HFFc6 (cell line): ENCODE results near the gene CACNA2D2. TPM values are rescaled to one million over a fixed set of nuclear protein-coding genes. Genes with fewer than 3 reads are reported as not detected.

Source experiments
- DNase-seq: peaks from one replicate; pipeline ENCODE4 v3.0.0-alpha.2; 2018
- H3K27ac Mint-ChIP-seq: 2 replicates; pipeline ENCODE4 v1.8.0; 2020; ENCODE audit warnings: mild to moderate bottlenecking, mixed read lengths
- H3K27me3 Mint-ChIP-seq: 2 replicates; pipeline ENCODE4 v1.8.0; 2021; ENCODE audit warnings: mild to moderate bottlenecking, moderate library complexity, mixed read lengths; ENCODE audit not compliant: insufficient read depth
- H3K36me3 Mint-ChIP-seq: 2 replicates; pipeline ENCODE4 v1.8.0; 2021; ENCODE audit warnings: low read depth, mixed read lengths
- H3K4me1 Mint-ChIP-seq: 2 replicates; pipeline ENCODE4 v1.8.0; 2020; ENCODE audit warnings: low read depth, mixed read lengths
- H3K4me3 Mint-ChIP-seq: 2 replicates; pipeline ENCODE4 v1.8.0; 2020; ENCODE audit warnings: mild to moderate bottlenecking, moderate library complexity, mixed read lengths
- H3K9me3 Mint-ChIP-seq: 2 replicates; pipeline ENCODE4 v1.8.0; 2020; ENCODE audit warnings: mild to moderate bottlenecking, mixed read lengths
- total RNA-seq, 6 experiments: library from RNA; stranded (reverse); fragmentation: NEBNext Ultra II Directional; extraction: Animal tissue kit (Norgen Biotek cat#: 25700); gene quantifications; 2 replicates in 1 of 6; 3 replicates in 5 of 6; pipeline ENCODE4 v1.2.3, GENCODE V29; 2021
- TF ChIP-seq, protein P1 (sequence below): fragments of 200-600 bp; sonication (generic); IDR thresholded peaks from 2 replicates; pipeline ENCODE4 v1.5.0; 2021; ENCODE audit warnings: antibody characterized with exemption, mild to moderate bottlenecking

CACNA2D2 gene
- total RNA-seq, 6 experiments from 2014 or later = 0.09 TPM; not detected in 5

DNA sequence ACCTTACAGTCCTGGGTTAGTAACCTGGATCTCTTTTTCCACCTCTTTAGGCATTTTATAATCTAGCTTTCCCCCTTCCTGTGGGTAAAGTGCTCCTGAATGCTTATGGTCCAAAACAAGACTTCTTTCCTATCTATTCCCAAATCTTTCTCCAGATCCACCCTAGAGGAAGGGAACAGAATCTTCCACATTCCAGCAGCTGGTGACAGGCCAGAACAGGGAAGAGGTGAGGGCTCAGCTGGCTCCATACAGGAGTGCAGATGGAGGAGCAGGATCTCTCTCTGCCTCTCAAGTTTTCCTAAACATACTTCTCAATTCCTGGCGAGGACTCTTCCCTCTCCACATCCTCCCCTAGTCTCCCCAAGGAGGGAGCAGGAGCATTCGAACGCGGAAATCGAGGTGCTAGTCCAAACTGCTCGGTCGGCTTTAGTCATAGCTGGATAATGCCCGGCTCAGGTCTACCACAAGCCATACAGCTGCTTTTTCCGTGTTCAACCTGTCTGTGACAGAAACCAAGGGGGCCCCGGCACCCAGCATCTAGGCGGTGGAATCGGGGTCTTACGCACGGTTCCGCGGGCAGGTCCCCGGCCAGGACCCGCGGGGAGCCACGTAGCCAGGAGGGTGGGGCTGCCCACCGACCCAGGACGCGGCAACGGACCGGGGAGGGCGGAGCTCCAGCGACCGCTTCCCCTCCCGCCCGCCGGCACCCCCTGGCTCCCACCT, 166.8 kb downstream of the CACNA2D2 start:
- DNase-seq = peak; percentile 28
- peak overlapping the region; percentile 95 for H3K27ac Mint-ChIP-seq
- peaks cover 6% of the 10 kb centered on the region for H3K27me3 Mint-ChIP-seq
- peak overlapping the region; percentile 96 for H3K4me3 Mint-ChIP-seq
- no peaks in the 10 kb centered on the region for H3K9me3 Mint-ChIP-seq
- H3K36me3 Mint-ChIP-seq = peaks cover 34% of the 10 kb centered on the region
- TF ChIP-seq, protein P1, sequence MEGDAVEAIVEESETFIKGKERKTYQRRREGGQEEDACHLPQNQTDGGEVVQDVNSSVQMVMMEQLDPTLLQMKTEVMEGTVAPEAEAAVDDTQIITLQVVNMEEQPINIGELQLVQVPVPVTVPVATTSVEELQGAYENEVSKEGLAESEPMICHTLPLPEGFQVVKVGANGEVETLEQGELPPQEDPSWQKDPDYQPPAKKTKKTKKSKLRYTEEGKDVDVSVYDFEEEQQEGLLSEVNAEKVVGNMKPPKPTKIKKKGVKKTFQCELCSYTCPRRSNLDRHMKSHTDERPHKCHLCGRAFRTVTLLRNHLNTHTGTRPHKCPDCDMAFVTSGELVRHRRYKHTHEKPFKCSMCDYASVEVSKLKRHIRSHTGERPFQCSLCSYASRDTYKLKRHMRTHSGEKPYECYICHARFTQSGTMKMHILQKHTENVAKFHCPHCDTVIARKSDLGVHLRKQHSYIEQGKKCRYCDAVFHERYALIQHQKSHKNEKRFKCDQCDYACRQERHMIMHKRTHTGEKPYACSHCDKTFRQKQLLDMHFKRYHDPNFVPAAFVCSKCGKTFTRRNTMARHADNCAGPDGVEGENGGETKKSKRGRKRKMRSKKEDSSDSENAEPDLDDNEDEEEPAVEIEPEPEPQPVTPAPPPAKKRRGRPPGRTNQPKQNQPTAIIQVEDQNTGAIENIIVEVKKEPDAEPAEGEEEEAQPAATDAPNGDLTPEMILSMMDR = no peak
- peaks cover 59% of the 10 kb centered on the region for H3K4me1 Mint-ChIP-seq

DNA sequence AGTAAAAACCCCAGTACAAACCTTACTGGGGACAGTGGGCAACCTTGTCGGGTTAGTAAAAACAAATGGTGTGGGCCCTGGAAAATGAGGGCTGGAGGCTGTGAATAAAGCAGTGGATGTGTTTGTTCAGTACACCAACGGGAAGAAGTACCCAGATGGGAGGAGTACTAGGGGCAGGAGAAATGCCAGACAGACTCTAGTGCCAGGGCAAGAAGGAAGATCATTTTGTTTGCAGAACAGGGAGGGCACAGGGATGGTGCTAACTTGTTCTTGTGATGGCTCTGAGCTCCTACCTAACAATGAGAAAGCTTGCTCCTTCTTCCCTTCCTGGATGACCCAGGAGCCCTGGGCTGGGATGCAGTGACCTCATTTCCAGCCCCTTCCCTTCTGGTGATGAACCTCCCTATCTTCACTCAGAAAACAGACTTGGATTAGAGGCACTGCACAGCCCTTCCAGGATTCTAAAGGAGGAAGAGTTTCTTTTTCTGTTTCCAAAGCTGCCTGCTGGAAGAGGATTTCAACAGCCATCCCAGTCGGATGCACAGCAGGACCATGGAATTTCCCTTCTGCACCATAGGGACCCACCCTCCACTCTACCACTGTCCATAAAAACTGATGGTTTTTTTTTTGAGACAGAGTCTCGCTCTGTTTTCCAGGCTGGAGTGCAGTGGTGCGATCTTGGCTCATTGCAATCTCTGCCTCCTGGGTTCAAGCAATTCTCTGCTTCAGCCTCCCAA, 168.9 kb downstream of the CACNA2D2 start:
- Mint-ChIP-seq H3K27ac (peak overlapping the region; percentile 88), H3K27me3 (peaks cover 4% of the 10 kb centered on the region; the same call in 1 of the 2 replicates), H3K9me3 (no peaks in the 10 kb centered on the region), H3K36me3 (peaks cover 28% of the 10 kb centered on the region), H3K4me3 (peak overlapping the region; percentile 70), H3K4me1 (peaks cover 52% of the 10 kb centered on the region)
- TF ChIP-seq, protein P1 = no peak
- DNase-seq = no peak

DNA sequence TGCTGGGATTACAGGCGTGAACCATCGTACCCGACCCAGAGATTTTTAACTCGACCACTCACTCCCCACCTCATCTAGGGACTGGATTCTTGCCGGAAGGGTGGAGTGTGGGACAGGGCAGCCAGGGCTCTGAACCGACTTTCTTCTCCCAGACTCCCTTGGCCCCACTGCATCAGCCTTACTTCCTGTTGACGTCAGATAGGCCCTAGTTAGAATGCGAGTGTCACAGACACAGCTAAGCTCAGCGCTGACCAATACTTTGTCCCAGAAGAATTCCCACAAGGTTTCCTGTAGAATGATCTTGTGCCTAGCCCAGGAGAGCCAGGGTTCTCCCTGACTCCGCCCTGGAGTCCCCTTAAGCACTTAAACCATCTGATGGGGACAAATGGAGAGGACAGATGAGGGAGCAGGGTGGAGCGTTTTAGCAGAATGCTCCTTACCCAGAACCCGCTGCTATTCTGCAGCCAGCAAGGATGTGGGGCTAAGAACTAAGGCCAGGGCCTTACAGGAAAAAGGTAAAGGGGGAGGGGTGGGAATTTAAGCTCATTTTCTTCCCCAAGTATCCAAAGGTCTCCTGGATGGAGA, 169.6 kb downstream of the CACNA2D2 start:
- peaks cover 24% of the 10 kb centered on the region for H3K36me3 Mint-ChIP-seq
- peak overlapping the region; percentile 70 for H3K4me3 Mint-ChIP-seq
- peaks cover 3% of the 10 kb centered on the region; the same call in 1 of the 2 replicates for H3K27me3 Mint-ChIP-seq
- H3K4me1 Mint-ChIP-seq = peaks cover 45% of the 10 kb centered on the region
- peak overlapping the region; percentile 88 for H3K27ac Mint-ChIP-seq
- DNase-seq = no peak
- TF ChIP-seq, protein P1 = no peak
- no peaks in the 10 kb centered on the region for H3K9me3 Mint-ChIP-seq

DNA sequence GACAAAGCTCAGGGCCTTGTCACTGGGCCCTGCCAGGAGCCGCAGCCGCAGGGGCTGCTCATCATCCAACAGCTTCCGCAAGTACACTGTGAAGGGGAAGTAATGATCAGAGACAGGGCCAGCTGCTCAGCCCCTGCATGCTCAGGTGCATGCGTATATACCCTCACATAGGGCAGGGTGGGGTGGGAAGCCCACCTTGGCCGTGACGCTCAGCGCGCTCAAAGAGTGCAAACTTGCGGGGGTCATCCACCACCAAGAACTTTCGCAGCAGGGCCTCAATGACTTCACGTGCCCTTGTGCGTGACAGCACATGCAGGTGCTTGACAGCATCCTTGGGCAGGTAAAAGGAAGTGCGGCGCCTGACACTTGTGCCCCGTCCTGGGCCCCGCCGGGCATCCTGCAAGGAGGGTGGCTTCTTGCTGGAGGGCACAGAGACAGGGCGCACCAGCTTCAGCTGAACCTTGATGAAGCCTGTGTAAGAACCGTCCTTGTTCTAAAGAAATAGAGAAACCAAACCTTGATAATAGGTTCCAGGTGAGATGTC, 172.0 kb downstream of the CACNA2D2 start:
- Mint-ChIP-seq H3K9me3 (no peaks in the 10 kb centered on the region), H3K4me1 (peaks cover 46% of the 10 kb centered on the region), H3K27me3 (peaks cover 5% of the 10 kb centered on the region), H3K4me3 (no peak overlapping the region), H3K27ac (no peak overlapping the region; the same call in 1 of the 2 replicates), H3K36me3 (peaks cover 22% of the 10 kb centered on the region; the same call in 1 of the 2 replicates)
- DNase-seq = no peak
- TF ChIP-seq, protein P1 = no peak

DNA sequence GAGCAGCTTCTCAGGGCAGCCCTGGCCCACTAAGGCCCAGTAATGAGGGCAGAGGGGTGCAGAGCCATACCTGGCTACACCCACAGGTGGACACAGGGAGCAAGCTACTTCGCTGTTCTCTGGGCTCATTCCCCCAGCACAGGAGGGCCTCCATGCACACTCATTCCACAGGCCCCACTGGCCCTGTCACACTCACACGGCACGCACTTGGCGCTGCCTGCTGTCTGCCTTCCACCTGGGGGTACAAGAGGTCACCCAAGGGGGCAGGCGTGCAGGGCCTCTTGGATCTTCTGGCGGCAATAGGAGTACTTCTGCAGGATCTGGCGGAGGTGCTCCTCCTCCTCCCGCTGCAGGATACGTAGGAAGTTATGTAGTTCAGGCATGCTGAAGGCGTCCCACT, 173.1 kb downstream of the CACNA2D2 start:
- H3K9me3 Mint-ChIP-seq = no peaks in the 10 kb centered on the region
- H3K4me1 Mint-ChIP-seq = peaks cover 35% of the 10 kb centered on the region
- TF ChIP-seq, protein P1 = no peak
- DNase-seq = no peak
- H3K36me3 Mint-ChIP-seq = peaks cover 18% of the 10 kb centered on the region; the same call in 1 of the 2 replicates
- H3K4me3 Mint-ChIP-seq = no peak overlapping the region
- peaks cover 5% of the 10 kb centered on the region for H3K27me3 Mint-ChIP-seq
- no peak overlapping the region for H3K27ac Mint-ChIP-seq
